GM18499 (cell line): ENCODE results near the gene FCHO2.
"Not testable (repeated sequence)": the region's sequence is repeated elsewhere in the genome, so short reads cannot be mapped to it uniquely, and the experiment has no call there.

ENCODE experiments used
- ATAC-seq: cut with Tn5 transposase; IDR thresholded peaks from one replicate; pipeline ENCODE4 v1.9.1; 2021; ENCODE audit warnings: moderate number of reproducible peaks; ENCODE audit not compliant: insufficient read depth, unreplicated experiment

FCHO2 gene

GRCh38 chr5:72955768-72956323, at the start of gene FCHO2:
TSS of gene FCHO2 (plus strand) at chr5:72956041. CDS start at chr5:72956097, 56 bp downstream.
- peak; percentile 48 for ATAC-seq

DNA sequence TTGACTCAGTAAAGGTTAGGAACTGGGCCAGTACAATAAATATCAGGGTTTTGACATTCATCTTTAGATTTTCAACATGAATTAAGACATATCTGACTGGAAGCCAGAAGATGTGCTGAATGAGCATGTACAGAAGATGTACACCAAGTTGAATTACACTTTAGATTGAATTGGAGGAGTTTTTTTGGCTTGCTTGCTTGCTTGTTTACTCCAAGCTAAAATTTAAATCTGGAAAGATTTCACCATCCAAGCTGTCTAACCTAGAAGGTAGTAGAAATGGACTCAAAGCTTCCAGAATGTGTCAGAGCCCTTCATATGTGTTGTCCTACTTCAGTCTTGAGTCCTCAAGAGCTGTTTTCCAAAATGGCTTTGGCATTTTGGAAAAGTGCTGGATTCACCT, 49.0 kb upstream of the FCHO2 start:
- no peak for ATAC-seq

GRCh38 chr5:72908664-72909063, 47.2 kb upstream of the FCHO2 start:
- no peak for ATAC-seq

DNA sequence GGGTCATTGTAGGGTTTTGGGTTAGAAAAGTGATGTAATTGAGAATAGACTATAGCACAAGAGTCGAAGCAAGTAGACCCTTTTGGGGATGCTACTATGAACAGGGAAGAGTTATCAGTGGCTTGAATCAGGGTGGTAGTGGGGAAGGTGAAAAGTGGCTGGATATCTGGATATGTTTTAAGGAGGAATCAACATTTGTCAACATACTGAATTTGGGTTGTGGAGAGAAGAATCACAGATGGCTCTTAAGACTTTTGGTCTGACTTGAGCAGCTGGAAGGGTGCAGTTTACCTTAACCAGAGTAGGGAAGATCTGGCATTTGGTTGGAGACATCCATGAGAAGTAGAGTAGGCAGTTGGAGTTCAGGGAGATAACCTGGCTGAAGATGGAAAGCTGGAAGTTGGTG, 38.5 kb upstream of the FCHO2 start:
- ATAC-seq = no peak

DNA sequence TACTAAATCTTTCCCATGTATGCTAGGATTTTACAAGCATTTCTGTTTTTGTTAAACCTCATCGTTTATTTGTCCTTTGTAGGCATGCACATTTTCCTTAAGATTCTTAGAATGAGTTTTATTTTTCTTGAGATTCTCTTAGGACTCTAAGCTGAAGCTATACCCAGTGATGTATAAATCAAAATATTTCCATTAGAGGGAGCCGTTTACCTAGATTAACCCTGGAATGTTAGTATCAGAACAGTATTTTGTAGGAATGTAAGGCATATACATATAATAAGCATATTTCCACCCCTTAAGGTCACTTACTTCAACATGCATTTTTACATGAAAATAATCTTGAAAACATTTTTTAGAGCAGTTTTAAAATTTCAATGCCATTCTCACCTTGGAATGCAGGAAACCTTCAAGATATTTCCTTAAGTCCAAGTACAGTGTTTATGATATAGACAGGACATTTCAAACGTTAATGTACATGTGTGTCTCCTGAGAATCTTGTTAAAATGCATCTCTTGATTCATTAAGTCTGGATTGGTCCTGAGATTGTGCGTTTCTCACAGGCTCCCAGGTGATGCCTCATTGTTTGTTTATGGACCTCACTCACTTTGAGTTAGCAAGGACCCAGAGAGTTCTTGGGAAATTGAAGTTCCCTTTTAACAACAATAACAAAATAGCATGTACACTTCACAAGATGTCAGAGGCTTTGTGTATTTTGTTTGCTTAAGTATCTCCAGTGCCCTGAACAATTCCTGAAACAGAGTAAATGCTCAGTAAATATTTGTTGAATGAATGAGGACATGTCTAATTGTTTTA, 34.9 kb upstream of the FCHO2 start:
- ATAC-seq = no peak

DNA sequence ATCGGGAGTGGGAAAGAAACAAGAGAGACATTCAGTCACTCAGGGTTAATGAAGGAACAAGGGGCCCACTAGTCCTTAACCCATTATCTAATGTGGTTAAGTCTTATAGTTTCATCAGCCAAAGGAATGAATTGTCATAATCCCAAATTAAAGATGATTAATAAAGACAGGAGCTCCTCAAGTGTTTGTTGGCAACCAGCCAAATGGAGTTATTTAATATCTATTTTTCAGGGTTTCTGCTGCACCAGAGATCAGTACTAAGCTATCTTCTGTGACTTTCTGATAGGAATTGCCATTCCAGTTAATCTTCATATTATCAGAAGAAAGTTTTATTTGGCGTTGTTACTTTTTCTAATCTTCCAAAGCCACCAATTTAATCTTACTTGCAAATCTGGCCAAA, 34.0 kb upstream of the FCHO2 start:
- no peak for ATAC-seq

DNA sequence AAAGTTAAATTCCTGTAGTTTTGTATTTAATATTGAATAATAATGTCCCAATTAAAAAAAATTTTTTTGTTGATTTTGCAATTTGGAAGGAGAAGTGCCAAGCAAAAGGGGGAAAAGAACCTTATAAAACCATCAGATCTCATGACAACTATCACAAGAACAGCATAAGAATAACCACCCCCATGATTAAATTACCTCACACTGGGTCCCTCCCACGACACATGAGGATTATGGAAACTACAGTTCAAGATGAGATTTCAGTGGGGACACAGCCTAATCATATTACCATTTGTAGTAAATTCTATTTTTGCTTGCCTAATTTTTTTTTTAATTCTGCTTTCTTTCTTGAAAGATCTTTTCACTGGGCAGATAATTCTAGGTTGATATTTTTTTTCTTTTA, 33.4 kb upstream of the FCHO2 start:
- ATAC-seq = no peak

GRCh38 chr5:72925336-72926010, 30.4 kb upstream of the FCHO2 start:
- ATAC-seq = no peak

DNA sequence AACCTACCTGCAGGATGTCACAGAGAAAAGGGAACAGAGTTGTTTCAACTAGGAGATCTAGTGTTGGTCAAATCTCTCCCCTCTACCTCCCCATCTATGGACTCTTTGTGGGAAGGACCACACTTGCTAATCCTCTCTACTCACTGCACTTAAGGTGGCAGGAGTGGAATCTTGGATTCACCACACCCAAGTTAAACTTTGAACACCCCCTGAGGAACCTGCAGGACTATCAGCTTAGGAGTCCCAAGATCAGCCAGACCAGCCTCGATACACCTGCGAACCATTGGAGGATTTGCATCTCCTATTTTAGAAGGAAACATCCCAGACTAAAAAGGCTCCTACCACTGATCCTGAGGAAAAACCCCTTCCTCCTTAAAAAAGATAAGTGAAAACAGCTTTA, 23.2 kb upstream of the FCHO2 start:
- ATAC-seq = not testable (repeated sequence)

DNA sequence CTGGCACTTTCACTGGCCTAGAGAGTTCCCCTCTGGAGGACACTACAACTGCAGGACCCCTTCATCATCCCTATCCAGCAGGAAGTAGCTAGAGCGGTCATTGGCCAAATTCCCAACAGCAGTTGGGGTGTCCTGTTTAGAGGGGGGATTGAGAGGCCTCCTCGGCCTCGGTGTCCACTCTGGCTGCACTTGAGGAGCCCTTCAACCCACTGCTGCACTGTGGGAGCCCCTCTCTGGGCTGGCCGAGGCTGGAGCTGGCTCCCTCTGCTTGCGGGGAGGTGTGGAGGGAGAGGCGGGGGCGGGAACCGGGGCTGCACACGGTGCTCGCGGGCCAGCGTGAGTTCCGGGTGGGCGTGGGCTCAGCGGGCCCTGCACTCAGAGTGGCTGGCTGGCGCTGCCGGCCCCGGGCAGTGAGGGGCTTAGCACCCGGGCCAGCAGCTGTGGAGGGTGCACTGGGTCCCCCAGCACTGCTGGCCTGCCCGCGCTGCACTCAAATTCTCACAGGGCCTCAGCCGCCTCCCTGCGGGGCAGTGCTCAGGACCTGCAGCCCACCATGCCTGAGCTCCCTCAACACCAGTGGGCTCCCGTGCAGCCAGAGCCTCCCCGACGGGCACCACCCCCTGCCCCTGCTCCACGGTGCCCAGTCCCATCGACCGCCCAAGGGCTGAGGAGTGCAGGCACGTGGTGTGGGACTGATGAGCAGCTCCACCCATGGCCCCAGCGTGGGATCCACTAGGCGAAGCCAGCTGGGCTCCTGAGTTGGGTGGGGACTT, 20.7 kb upstream of the FCHO2 start:
- ATAC-seq = not testable (repeated sequence)

GRCh38 chr5:72936893-72937292, 18.9 kb upstream of the FCHO2 start:
- ATAC-seq = no peak

GRCh38 chr5:72937517-72938061, 18.3 kb upstream of the FCHO2 start:
- no peak for ATAC-seq

DNA sequence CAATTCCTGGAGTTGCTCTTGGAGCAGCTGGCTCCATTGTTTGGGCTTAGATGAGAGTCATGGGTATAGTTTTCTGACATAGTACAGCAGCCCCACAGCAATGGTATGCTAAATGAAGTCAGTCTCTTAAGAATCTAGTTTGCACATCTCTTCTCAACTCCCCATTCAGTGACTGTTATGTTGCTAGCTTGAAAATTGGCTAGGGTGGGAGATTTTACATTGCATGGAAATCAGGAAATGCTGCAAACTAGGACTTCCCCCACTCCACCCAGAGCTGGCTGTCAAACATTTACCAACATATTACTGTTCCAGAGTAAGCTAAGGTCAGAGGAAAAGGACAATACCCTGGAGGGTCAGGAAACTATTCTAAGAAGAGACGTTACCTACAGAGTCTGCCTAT, 17.6 kb upstream of the FCHO2 start:
- ATAC-seq = no peak

DNA sequence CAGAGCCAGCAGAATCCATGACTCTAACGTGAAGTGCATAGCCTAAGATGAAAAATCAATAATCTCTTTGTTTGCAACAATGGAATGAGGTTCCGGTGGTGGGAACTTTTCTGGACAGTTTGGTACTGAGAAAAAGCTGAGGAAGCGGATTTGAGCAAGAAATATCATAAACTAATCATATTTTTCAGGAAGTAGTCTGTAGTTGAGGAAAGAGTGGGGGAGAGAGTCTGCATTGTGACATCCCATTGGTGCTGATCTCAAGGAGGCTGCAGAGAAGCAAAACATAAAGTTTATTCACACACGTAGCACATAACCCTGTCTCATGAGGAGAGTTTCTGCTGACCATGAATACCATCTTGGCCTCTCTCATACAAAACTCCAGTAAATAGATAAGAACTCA, 15.8 kb upstream of the FCHO2 start:
- no peak for ATAC-seq

- ATAC-seq = no peak
Observed at GRCh38 chr5:72943307-72943706, 12.5 kb upstream of the FCHO2 start.

- no peak for ATAC-seq
Observed at GRCh38 chr5:72947498-72947897, 8.3 kb upstream of the FCHO2 start.

- ATAC-seq = no peak
Observed at GRCh38 chr5:72949481-72949880, 6.4 kb upstream of the FCHO2 start.

DNA sequence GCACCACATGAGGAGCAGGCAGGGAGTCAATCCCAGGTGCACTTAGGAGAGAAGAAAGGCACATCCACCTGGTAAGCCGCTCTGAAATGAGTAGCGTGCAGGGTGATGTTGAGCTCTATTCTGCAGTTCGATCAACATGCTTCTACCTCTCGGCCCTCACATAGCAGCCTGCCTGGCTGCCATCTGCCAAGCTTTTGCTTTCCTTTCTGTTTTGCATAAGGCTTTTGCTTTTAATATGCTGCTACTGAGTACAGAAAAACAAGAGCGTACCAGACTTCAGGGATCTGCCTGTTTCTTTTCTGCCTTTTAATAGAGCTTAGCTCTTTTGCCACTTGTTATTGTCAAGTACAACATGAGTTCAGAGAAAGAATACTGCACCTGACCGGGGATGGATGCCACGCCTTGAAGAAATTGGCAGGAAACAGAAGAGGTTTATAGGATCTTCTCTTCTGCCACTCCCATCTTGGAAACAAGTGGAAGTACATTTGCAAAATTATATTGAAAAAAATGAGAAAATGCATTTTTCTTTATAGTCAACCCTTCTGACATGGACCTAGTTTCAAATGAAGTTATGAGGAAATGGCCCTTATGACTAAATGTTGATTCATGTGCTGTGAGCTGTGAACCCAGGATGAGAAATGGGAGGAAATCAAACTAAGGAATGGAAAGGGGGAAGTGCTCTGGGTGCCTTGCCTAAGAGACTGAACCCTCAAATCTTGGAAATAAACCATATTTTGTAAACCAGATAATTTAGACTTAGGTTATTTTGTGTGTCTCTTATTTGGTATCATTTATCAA, 4.0 kb upstream of the FCHO2 start:
- ATAC-seq = no peak

- no peak for ATAC-seq
Observed at GRCh38 chr5:72954389-72954788, 1.5 kb upstream of the FCHO2 start.
